ENCODE results near the gene DENND1A. TPM values are rescaled to one million over a fixed set of nuclear protein-coding genes. Genes with fewer than 3 reads are reported as not detected.
"Not testable (repeated sequence)": the region's sequence is repeated elsewhere in the genome, so short reads cannot be mapped to it uniquely, and the experiment has no call there.

DENND1A gene
- total RNA-seq, 2 experiments from 2014 or later: 21.9 to 23.3 TPM

DNA sequence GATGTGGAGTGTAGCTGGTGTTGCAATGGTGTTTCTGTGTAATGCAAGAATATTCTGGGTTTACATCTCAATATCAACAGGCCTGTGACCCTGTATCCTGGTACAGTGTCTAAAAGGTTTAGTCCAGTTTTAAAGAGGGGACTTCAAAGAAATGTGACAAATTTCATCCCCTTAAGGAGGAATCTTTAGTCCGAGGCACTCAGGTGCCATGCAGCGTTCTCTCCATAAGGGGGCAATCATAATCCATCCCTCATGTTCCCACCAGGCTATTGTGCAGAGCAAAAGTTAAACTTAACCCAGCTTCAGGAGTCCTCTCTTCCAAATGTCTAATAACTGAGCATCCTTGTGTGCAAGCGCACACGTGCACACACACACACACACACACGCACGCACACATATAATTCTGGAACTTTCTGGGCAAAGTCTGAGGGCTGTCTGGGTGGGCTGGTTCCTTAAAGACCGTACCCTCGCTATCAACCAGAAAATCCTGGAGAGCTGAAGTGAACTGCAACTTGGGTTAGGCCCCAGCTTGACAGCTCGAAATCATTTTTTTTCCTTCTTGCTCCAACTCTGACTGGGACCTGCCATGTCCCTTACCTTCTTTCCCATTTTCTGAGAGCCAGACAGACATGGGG, 527.9 kb downstream of the DENND1A start:
- POLR2A ChIA-PET: no interaction called here
- Mint-ChIP-seq H3K36me3 (ENCODE audit: low read depth) (no peaks in the 10 kb centered on the region), H3K4me3 (no peak overlapping the region), H3K27ac (no peak overlapping the region), H3K4me1 (ENCODE audit: low read depth) (peaks cover 8% of the 10 kb centered on the region), H3K9me3 (no peaks in the 10 kb centered on the region), H3K27me3 (no peaks in the 10 kb centered on the region)
- CTCF ChIA-PET: interaction anchor here (0.7 to 2.0 kb wide), 5 partner anchors 14 to 639 kb away, joined by 3 to 7 read pairs (median 3); no protein-coding TSS in a partner anchor
- peak; percentile 44 for DNase-seq
- intact Hi-C loops (cut with micrococcal nuclease): loop anchor here (10.0 kb wide), 1 partner anchor 123 kb away; no protein-coding TSS in a partner anchor
- TF ChIP-seq, protein P1, sequence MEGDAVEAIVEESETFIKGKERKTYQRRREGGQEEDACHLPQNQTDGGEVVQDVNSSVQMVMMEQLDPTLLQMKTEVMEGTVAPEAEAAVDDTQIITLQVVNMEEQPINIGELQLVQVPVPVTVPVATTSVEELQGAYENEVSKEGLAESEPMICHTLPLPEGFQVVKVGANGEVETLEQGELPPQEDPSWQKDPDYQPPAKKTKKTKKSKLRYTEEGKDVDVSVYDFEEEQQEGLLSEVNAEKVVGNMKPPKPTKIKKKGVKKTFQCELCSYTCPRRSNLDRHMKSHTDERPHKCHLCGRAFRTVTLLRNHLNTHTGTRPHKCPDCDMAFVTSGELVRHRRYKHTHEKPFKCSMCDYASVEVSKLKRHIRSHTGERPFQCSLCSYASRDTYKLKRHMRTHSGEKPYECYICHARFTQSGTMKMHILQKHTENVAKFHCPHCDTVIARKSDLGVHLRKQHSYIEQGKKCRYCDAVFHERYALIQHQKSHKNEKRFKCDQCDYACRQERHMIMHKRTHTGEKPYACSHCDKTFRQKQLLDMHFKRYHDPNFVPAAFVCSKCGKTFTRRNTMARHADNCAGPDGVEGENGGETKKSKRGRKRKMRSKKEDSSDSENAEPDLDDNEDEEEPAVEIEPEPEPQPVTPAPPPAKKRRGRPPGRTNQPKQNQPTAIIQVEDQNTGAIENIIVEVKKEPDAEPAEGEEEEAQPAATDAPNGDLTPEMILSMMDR (IDR thresholded peaks at IDR 0.05): peak; percentile 43
- peak; percentile 60 for ATAC-seq

GRCh38 chr9:123400926-123401503, 528.9 kb downstream of the DENND1A start:
- Mint-ChIP-seq H3K27me3 (no peaks in the 10 kb centered on the region), H3K9me3 (no peaks in the 10 kb centered on the region), H3K36me3 (ENCODE audit: low read depth) (no peaks in the 10 kb centered on the region), H3K27ac (no peak overlapping the region), H3K4me3 (no peak overlapping the region), H3K4me1 (ENCODE audit: low read depth) (peaks cover under 1% of the 10 kb centered on the region)
- intact Hi-C loops (cut with micrococcal nuclease): loop anchor here (10.0 kb wide), 1 partner anchor 124 kb away; no protein-coding TSS in a partner anchor
- POLR2A ChIA-PET: no interaction called here
- TF ChIP-seq, protein P1 (IDR thresholded peaks at IDR 0.05): no peak
- CTCF ChIA-PET: interaction anchor here (1.0 to 2.0 kb wide), 5 partner anchors 8 to 640 kb away, joined by 3 to 7 read pairs (median 4); no protein-coding TSS in a partner anchor
- DNase-seq: no peak
- no peak for ATAC-seq

- Mint-ChIP-seq H3K36me3 (ENCODE audit: low read depth) (no peaks in the 10 kb centered on the region), H3K9me3 (no peaks in the 10 kb centered on the region), H3K27ac (no peak overlapping the region), H3K4me3 (no peak overlapping the region), H3K27me3 (no peaks in the 10 kb centered on the region), H3K4me1 (ENCODE audit: low read depth) (no peaks in the 10 kb centered on the region)
- CTCF ChIA-PET: interaction anchor here (0.6 to 1.5 kb wide), 10 partner anchors 8 to 641 kb away, joined by 3 to 6 read pairs (median 3); no protein-coding TSS in a partner anchor
- POLR2A ChIA-PET: no interaction called here
- intact Hi-C loops (cut with micrococcal nuclease): loop anchor here (10.0 kb wide), 1 partner anchor 125 kb away; no protein-coding TSS in a partner anchor
- ATAC-seq: peak; percentile 68
- TF ChIP-seq, protein P1 (IDR thresholded peaks at IDR 0.05): peak; percentile 59
- peak; percentile 56 for DNase-seq
Observed at GRCh38 chr9:123399803-123400378, 530.0 kb downstream of the DENND1A start.

DNA sequence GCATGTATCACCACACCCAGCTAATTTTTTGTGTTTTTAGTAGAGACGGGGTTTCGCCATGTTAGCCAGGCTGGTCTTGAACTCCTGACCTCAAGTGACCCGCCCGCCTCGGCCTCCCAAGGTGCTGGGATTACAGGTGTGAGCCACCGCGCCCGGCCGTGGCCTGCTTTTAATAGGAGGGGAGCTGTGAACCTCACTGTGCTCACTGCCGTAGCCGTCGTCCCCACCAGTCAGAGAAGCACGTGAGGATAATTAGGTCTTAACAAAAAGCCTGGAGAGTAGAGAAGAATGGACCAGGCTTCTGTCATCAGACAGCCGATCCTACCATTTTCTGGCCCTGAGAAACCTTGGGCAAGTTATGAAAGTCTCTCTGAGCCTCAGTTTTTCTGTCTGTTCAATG, 531.0 kb downstream of the DENND1A start:
- intact Hi-C loops (cut with micrococcal nuclease); POLR2A ChIA-PET; H3K27me3 Mint-ChIP-seq; H3K27ac Mint-ChIP-seq; ATAC-seq; H3K36me3 Mint-ChIP-seq (ENCODE audit: low read depth); H3K4me3 Mint-ChIP-seq; DNase-seq; H3K9me3 Mint-ChIP-seq; H3K4me1 Mint-ChIP-seq (ENCODE audit: low read depth): not testable (repeated sequence)
- CTCF ChIA-PET: interaction anchor here (1.2 to 1.9 kb wide), 6 partner anchors 9 to 318 kb away, joined by 3 to 6 read pairs (median 4); no protein-coding TSS in a partner anchor

DNA sequence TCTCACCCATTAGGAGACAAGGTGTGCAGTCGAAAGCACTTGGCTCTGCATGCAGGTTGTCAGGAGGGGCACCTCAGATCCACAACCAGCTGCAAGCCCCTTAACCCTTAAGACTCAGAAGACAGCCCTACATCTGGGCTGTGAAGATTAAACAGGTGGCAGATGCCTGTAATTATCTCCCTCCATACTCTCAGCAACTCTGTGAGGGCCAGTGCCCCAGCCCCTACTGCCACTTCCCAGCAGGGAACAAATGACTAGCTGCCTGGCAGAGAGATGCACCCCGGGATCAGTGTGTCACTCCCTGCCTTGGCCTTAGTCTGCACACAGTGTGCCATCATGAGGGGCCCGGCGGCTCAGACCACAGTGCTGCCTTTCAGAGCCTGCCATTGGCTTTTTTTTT, 532.0 kb downstream of the DENND1A start:
- Mint-ChIP-seq H3K27me3 (no peaks in the 10 kb centered on the region), H3K9me3 (no peaks in the 10 kb centered on the region), H3K4me3 (no peak overlapping the region), H3K4me1 (ENCODE audit: low read depth) (no peaks in the 10 kb centered on the region), H3K36me3 (ENCODE audit: low read depth) (no peaks in the 10 kb centered on the region), H3K27ac (no peak overlapping the region)
- intact Hi-C loops (cut with micrococcal nuclease): no loop called here
- POLR2A ChIA-PET: no interaction called here
- TF ChIP-seq, protein P1 (IDR thresholded peaks at IDR 0.05): no peak
- no peak for ATAC-seq
- CTCF ChIA-PET: interaction anchor here (1.2 to 1.9 kb wide), 3 partner anchors 14 to 160 kb away, joined by 3 to 6 read pairs (median 5); no protein-coding TSS in a partner anchor
- no peak for DNase-seq

All from activated CD8-positive, alpha-beta T cell treated with anti-CD3 and anti-CD28 coated beads for 36 hours (primary cell).